IMR-90 (cell line): Measurements from ENCODE around the gene ADARB2. TPM values are rescaled to one million over a fixed set of nuclear protein-coding genes. Genes with fewer than 3 reads are reported as not detected.

Source experiments
- ATAC-seq: fragments of 200-7000 bp; cut with Tn5 transposase; 2 replicates; pipeline ENCODE4 v1.9.1; 2020; ENCODE audit warnings: low read depth, mild to moderate bottlenecking, moderate library complexity
- BruUV-seq: library from RNA; stranded (reverse); fragments of 400-500 nt; replicated peaks from 2 replicates; lab custom pipeline; 2021; lab: Mats Ljungman, UMichigan
- CTCF ChIA-PET: fragments of 300-600 bp; formaldehyde crosslinking; extraction: SDS; loops from one replicate; lab custom pipeline; 2021; ENCODE audit warnings: antibody characterized with exemption; lab: Yijun Ruan, JAX
- POLR2A ChIA-PET: fragments of 300-600 bp; sonication (Branson Sonifier 250); formaldehyde crosslinking; loops from one replicate; lab custom pipeline; 2022; ENCODE audit warnings: antibody characterized with exemption; ENCODE audit not compliant: unreplicated experiment; lab: Charles Lee
- DNase-seq: peaks from one replicate; pipeline ENCODE4 v3.0.0; 2013
- H2AFZ ChIP-seq: replicated peaks from 2 replicates; pipeline ENCODE3; 2013; ENCODE audit warnings: low read length, mild to moderate bottlenecking; ENCODE audit not compliant: poor library complexity
- H2AK5ac ChIP-seq: 2 replicates; pipeline ENCODE4 v1.6.1; 2013; ENCODE audit warnings: low read depth, low read length, inconsistent platforms
- H2AK9ac ChIP-seq: replicated peaks from 2 replicates; pipeline ENCODE3; 2013; ENCODE audit warnings: mild to moderate bottlenecking, low read depth, low read length, moderate library complexity; ENCODE audit not compliant: poor library complexity
- H2BK120ac ChIP-seq: 2 replicates; pipeline ENCODE4 v1.6.1; 2013; ENCODE audit warnings: low read depth, low read length, inconsistent platforms
- H2BK15ac ChIP-seq: 3 replicates; pipeline ENCODE4 v1.6.1; 2013; ENCODE audit warnings: low read depth, low read length, inconsistent platforms
- H2BK20ac ChIP-seq: 2 replicates; pipeline ENCODE4 v1.6.1; 2013; ENCODE audit warnings: low read depth, mild to moderate bottlenecking, inconsistent platforms, low read length, moderate library complexity
- H2BK5ac ChIP-seq: 2 replicates; pipeline ENCODE4 v1.6.1; 2013; ENCODE audit warnings: mild to moderate bottlenecking, low read depth, low read length, inconsistent platforms; ENCODE audit not compliant: poor library complexity, severe bottlenecking
- H3K14ac ChIP-seq: replicated peaks from 2 replicates; pipeline ENCODE4 v1.6.1; 2013; ENCODE audit warnings: low read depth, low read length, inconsistent platforms
- H3K18ac ChIP-seq: 2 replicates; pipeline ENCODE4 v1.6.1; 2013; ENCODE audit warnings: low read depth, low read length, control low read depth
- H3K23ac ChIP-seq: 2 replicates; pipeline ENCODE4 v1.6.1; 2013; ENCODE audit warnings: low read depth, low read length, inconsistent platforms
- H3K27ac ChIP-seq: 2 replicates; pipeline ENCODE4 v1.5.1; 2013; ENCODE audit warnings: mild to moderate bottlenecking, control low read depth, low read length; ENCODE audit not compliant: insufficient read depth
- H3K27me3 ChIP-seq: 2 replicates; pipeline ENCODE4 v1.6.1; 2013; ENCODE audit warnings: low read length; ENCODE audit not compliant: control insufficient read depth, insufficient read depth
- H3K36me3 ChIP-seq: 2 replicates; pipeline ENCODE4 v1.6.1; 2013; ENCODE audit warnings: low read length, mixed read lengths; ENCODE audit not compliant: control insufficient read depth, insufficient read depth
- H3K4ac ChIP-seq: 2 replicates; pipeline ENCODE4 v1.6.1; 2013; ENCODE audit warnings: low read depth, low read length, inconsistent platforms
- H3K4me1 ChIP-seq: 2 replicates; pipeline ENCODE4 v1.6.1; 2013; ENCODE audit warnings: low read length, mixed read lengths; ENCODE audit not compliant: control insufficient read depth, insufficient read depth
- H3K4me2 ChIP-seq: 2 replicates; pipeline ENCODE4 v1.6.1; 2013; ENCODE audit warnings: low read depth, mild to moderate bottlenecking, control low read depth, low read length, moderate library complexity
- H3K4me3 ChIP-seq: 2 replicates; pipeline ENCODE4 v1.5.1; 2013; ENCODE audit warnings: low read depth, mild to moderate bottlenecking, control low read depth, low read length, moderate library complexity; ENCODE audit not compliant: insufficient read depth
- H3K56ac ChIP-seq: 2 replicates; pipeline ENCODE4 v1.6.1; 2013; ENCODE audit warnings: low read length, inconsistent platforms; ENCODE audit not compliant: insufficient read depth; ENCODE audit errors: extremely low read depth
- H3K79me1 ChIP-seq, 2 experiments: 2 replicates each; pipeline ENCODE4 v1.6.1; 2013; ENCODE audit warnings: low read length in 2 of 2, inconsistent platforms in 1 of 2, low read depth in 1 of 2
- H3K9ac ChIP-seq: 2 replicates; pipeline ENCODE4 v1.6.1; 2013; ENCODE audit warnings: low read depth, low read length, control low read depth
- H3K9me1 ChIP-seq: 2 replicates; pipeline ENCODE4 v1.6.1; 2013; ENCODE audit warnings: low read length, inconsistent platforms; ENCODE audit not compliant: insufficient read depth
- H3K9me3 ChIP-seq: 2 replicates; pipeline ENCODE4 v1.6.1; 2013; ENCODE audit warnings: low read length; ENCODE audit not compliant: control insufficient read depth, insufficient read depth
- H4K20me1 ChIP-seq: 2 replicates; pipeline ENCODE4 v1.6.1; 2013; ENCODE audit warnings: low read length, inconsistent platforms; ENCODE audit not compliant: insufficient read depth
- H4K5ac ChIP-seq: 2 replicates; pipeline ENCODE4 v1.6.1; 2013; ENCODE audit warnings: mild to moderate bottlenecking, low read depth, low read length, control low read depth
- H4K8ac ChIP-seq, 2 experiments: 2 replicates each; pipeline ENCODE4 v1.6.1; 2013; ENCODE audit warnings: low read depth in 2 of 2, low read length in 2 of 2, control low read depth in 1 of 2, inconsistent platforms in 1 of 2
- H4K91ac ChIP-seq: 2 replicates; pipeline ENCODE4 v1.6.1; 2013; ENCODE audit warnings: low read depth, low read length, inconsistent platforms; ENCODE audit not compliant: insufficient read depth
- CEBPB ChIP-seq: IDR thresholded peaks from 2 replicates; pipeline ENCODE4 v1.6.1; 2012; ENCODE audit warnings: low read depth, low read length, improper control_type of control experiment
- MAFK ChIP-seq: IDR thresholded peaks from 2 replicates; pipeline ENCODE4 v1.6.1; 2012; ENCODE audit warnings: low read depth, low read length, improper control_type of control experiment
- MAZ ChIP-seq: IDR thresholded peaks from 2 replicates; pipeline ENCODE4 v1.6.1; 2012; ENCODE audit warnings: low read depth, mild to moderate bottlenecking, low read length, improper control_type of control experiment, moderate library complexity, borderline replicate concordance
- POLR2A ChIP-seq: IDR thresholded peaks from 2 replicates; pipeline ENCODE4 v1.6.1; 2012; ENCODE audit warnings: mild to moderate bottlenecking, low read depth, low read length
- RAD21 ChIP-seq: IDR thresholded peaks from 2 replicates; pipeline ENCODE4 v1.6.1; 2012; ENCODE audit warnings: low read length, improper control_type of control experiment
- RCOR1 ChIP-seq: IDR thresholded peaks from 2 replicates; pipeline ENCODE4 v1.6.1; 2012; ENCODE audit warnings: mild to moderate bottlenecking, low read length, improper control_type of control experiment; ENCODE audit not compliant: insufficient replicate concordance
- RFX5 ChIP-seq: IDR thresholded peaks from 2 replicates; pipeline ENCODE4 v1.8.0; 2012; ENCODE audit warnings: low read depth, mild to moderate bottlenecking, low read length, moderate library complexity
- SMC3 ChIP-seq: fragments of 150-350 bp; IDR thresholded peaks from 2 replicates; pipeline ENCODE4 v1.6.1; 2016; ENCODE audit warnings: low read depth, mild to moderate bottlenecking, antibody characterized with exemption, low read length, moderate library complexity
- WGBS, 2 experiments: methylation state at CpG; one replicate each; pipeline versions ENCODE4 v1.1.5 to v1.1.7; 2013; ENCODE audit warnings: missing lambda C conversion rate in 2 of 2; ENCODE audit not compliant: insufficient read length in 1 of 2; ENCODE audit errors: extremely low coverage in 2 of 2; 5-methylcytosine and 5-hydroxymethylcytosine counted together
- dilution Hi-C: fragments of 300-500 bp; cut with HindIII; formaldehyde crosslinking; loops from one replicate; pipeline ENCODE4 v1.14.3; 2018; ENCODE audit warnings: low sequenced_read_pairs; ENCODE audit not compliant: unreplicated experiment
- in situ Hi-C: fragments of 300-500 bp; cut with MboI; formaldehyde crosslinking; loops from 3 replicates; pipeline ENCODE4 v1.14.3; 2019; ENCODE audit warnings: low sequenced_read_pairs, inconsistent platforms, mixed read lengths
- intact Hi-C: fragments of 100-400 bp; cut with micrococcal nuclease; formaldehyde crosslinking; loops from 2 replicates; pipeline ENCODE4 v1.10.0; 2022
- polyA plus RNA-seq, 3 experiments: library from polyadenylated mRNA; depleted of rRNA; stranded (reverse); fragments of >200 nt; gene quantifications; 2 replicates each; pipeline ENCODE4 v1.2.3, GENCODE V29; 2012; ENCODE audit warnings: low replicate concordance in 1 of 3
- total RNA-seq: library from RNA; depleted of rRNA; stranded (reverse); fragments of >200 nt; gene quantifications from 2 replicates; pipeline ENCODE4 v1.2.3, GENCODE V29; 2012
- TF ChIP-seq, protein P1 (sequence below): fragments of 150-350 bp; IDR thresholded peaks from 2 replicates; pipeline ENCODE4 v1.6.1; 2016; ENCODE audit warnings: low read depth, mild to moderate bottlenecking, low read length, moderate library complexity, borderline replicate concordance

Gene ADARB2
- total and polyA plus RNA-seq, 2 of the 4 experiments (the other 2 are of a cell fraction) = not detected

DNA sequence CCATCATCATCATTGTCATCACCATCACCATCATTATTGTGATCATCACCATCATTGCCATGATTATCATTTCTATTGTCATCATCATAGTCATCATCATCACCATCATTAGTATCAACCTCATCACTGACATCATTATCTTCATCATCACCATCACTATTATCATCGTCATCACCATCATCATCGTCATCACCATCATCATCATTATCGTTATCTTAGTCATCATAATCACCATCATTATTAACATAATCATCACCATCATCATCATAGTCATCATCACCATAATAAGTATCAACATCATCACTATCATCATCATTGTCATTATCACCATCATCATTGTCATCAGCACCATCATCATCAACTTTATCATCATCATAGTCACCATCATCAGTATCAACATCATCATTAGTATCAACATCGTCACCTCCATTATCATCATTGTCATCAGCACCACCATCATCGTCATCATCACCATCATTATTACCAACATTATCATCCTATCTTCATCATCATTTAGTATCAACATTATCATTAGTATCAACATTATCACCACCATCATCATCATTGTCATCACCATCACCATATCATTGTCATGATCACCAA lies 241.3 kb downstream of the ADARB2 start:
- Histone ChIP-seq H3K23ac (no peak overlapping the region), H3K56ac (no peak overlapping the region), H4K20me1 (no peaks in the 10 kb centered on the region), H3K9me3 (peaks cover 12% of the 10 kb centered on the region), H4K91ac (no peak overlapping the region), H3K9me1 (no peaks in the 10 kb centered on the region), H4K8ac (no peak overlapping the region), H3K27me3 (no peaks in the 10 kb centered on the region), H3K4me1 (no peaks in the 10 kb centered on the region), H2AK9ac (no peak overlapping the region), H4K5ac (no peak overlapping the region), H2BK120ac (no peak overlapping the region), H3K18ac (no peak overlapping the region), H3K4me3 (no peak overlapping the region), H2BK15ac (no peak overlapping the region), H2AFZ (no peak overlapping the region), H3K9ac (no peak overlapping the region), H3K79me1 (no peaks in the 10 kb centered on the region), H2AK5ac (no peak overlapping the region), H3K4ac (no peak overlapping the region), H2BK20ac (no peak overlapping the region), H3K4me2 (no peak overlapping the region), H3K14ac (no peak overlapping the region), H2BK5ac (peak overlapping the region; percentile 13), H3K36me3 (no peaks in the 10 kb centered on the region), H3K27ac (no peak overlapping the region)
- dilution Hi-C loops = no loop called here
- no peak for TF ChIP-seq SMC3
- no peak for TF ChIP-seq POLR2A
- TF ChIP-seq, protein P1, sequence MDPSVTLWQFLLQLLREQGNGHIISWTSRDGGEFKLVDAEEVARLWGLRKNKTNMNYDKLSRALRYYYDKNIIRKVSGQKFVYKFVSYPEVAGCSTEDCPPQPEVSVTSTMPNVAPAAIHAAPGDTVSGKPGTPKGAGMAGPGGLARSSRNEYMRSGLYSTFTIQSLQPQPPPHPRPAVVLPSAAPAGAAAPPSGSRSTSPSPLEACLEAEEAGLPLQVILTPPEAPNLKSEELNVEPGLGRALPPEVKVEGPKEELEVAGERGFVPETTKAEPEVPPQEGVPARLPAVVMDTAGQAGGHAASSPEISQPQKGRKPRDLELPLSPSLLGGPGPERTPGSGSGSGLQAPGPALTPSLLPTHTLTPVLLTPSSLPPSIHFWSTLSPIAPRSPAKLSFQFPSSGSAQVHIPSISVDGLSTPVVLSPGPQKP = no peak
- TF ChIP-seq MAFK = no peak
- TF ChIP-seq CEBPB = no peak
- TF ChIP-seq RAD21 = no peak
- TF ChIP-seq RFX5 = no peak
- TF ChIP-seq RCOR1 = no peak
- TF ChIP-seq MAZ = no peak
- 68 to 100% methylated on average over 4 to 5 of the region's 5 CpGs for WGBS, 2 experiments
- intact Hi-C loops = no loop called here
- no TSS peak for BruUV-seq
- in situ Hi-C loops = no loop called here
- ChIA-PET CTCF (no interaction called here), POLR2A (no interaction called here)
- ATAC-seq (no peak), DNase-seq (no peak)
